Activated naive CD8-positive, alpha-beta T cell treated with anti-CD3 and anti-CD28 coated beads, Interleukin-2, amount 50 U/mL, for 16 hours (primary cell): ENCODE results near the gene TRAFD1.
"Not testable (repeated sequence)": the region's sequence is repeated elsewhere in the genome, so short reads cannot be mapped to it uniquely, and the experiment has no call there.

Experiments
- DNase-seq: peaks from one replicate; pipeline ENCODE4 v3.0.0-alpha.2; 2020; ENCODE audit warnings: low read depth, low spot score

TRAFD1 gene

GRCh38 chr12:112116232-112117060, 8.9 kb upstream of the TRAFD1 start:
- no peak for DNase-seq

- DNase-seq: no peak
Observed at GRCh38 chr12:112117685-112118084, 7.7 kb upstream of the TRAFD1 start.

GRCh38 chr12:112121780-112122565, 3.4 kb upstream of the TRAFD1 start:
- DNase-seq: no peak

- DNase-seq: no peak
Observed at GRCh38 chr12:112122823-112123690, 2.3 kb upstream of the TRAFD1 start.

- no peak for DNase-seq
Observed at GRCh38 chr12:112124918-112125249, 476 bp upstream of the TRAFD1 start.

- DNase-seq: no peak
Observed at GRCh38 chr12:112126000-112126438, 659 bp downstream of the TRAFD1 start.

GRCh38 chr12:112126911-112127310, 1.6 kb downstream of the TRAFD1 start:
- no peak for DNase-seq

GRCh38 chr12:112130441-112130998, 5.2 kb downstream of the TRAFD1 start:
- no peak for DNase-seq

- no peak for DNase-seq
Observed at GRCh38 chr12:112131686-112132085, 6.3 kb downstream of the TRAFD1 start.

- no peak for DNase-seq
Observed at GRCh38 chr12:112133418-112133817, 8.1 kb downstream of the TRAFD1 start.

- no peak for DNase-seq
Observed at GRCh38 chr12:112134731-112135130, 9.4 kb downstream of the TRAFD1 start.

- DNase-seq: no peak
Observed at GRCh38 chr12:112140728-112141127, 15.4 kb downstream of the TRAFD1 start.

GRCh38 chr12:112146123-112146522, 20.8 kb downstream of the TRAFD1 start:
- no peak for DNase-seq

- no peak for DNase-seq
Observed at GRCh38 chr12:112148031-112148513, 22.7 kb downstream of the TRAFD1 start.

- no peak for DNase-seq
Observed at GRCh38 chr12:112149596-112149995, 24.2 kb downstream of the TRAFD1 start.

GRCh38 chr12:112151766-112152541, 26.6 kb downstream of the TRAFD1 start:
- no peak for DNase-seq

- DNase-seq: no peak
Observed at GRCh38 chr12:112153181-112153892, 28.0 kb downstream of the TRAFD1 start.

GRCh38 chr12:112153893-112154219, 28.5 kb downstream of the TRAFD1 start:
- DNase-seq: no peak

- DNase-seq: not testable (repeated sequence)
Observed at GRCh38 chr12:112158461-112159145, 33.2 kb downstream of the TRAFD1 start.

GRCh38 chr12:112159146-112159541, 33.8 kb downstream of the TRAFD1 start:
- no peak for DNase-seq
